Gastrocnemius medialis (tissue), 4 donors: ENCODE measurements around the gene CASKIN2.

Experiments used
- CTCF ChIP-seq, 5 experiments: fragments of 450-650 bp in 3 of 5; fragments of 200-600 bp in 2 of 5; sonication (generic) in 2 of 5; IDR thresholded peaks in 4 of 5; conservative IDR thresholded peaks in 1 of 5; 1 replicate in 4 of 5; 2 replicates in 1 of 5; pipeline ENCODE4 v1.5.1; 2016 to 2019; ENCODE audit warnings: antibody characterized with exemption in 5 of 5, mild to moderate bottlenecking in 3 of 5, moderate library complexity in 3 of 5
- POLR2A ChIP-seq, 2 donors: fragments of 450-650 bp; IDR thresholded peaks; one replicate each; pipeline ENCODE4 v1.6.1; 2017; ENCODE audit warnings: antibody characterized with exemption in 2 of 2, mild to moderate bottlenecking in 2 of 2, moderate library complexity in 2 of 2

- no peak for TF ChIP-seq CTCF (IDR thresholded peaks at IDR 0.05 in 4 of 5, conservative IDR thresholded peaks at IDR 0.05 in 1 of 5)
- peak in 1 of 2 donors; percentile 7 for TF ChIP-seq POLR2A (IDR thresholded peaks at IDR 0.05)
Observed at GRCh38 chr17:75511610-75512575, 3.4 kb downstream of the CASKIN2 start.
